GM12892 (cell line): ENCODE data around the gene HPGD.
"Not testable (repeated sequence)": the region's sequence is repeated elsewhere in the genome, so short reads cannot be mapped to it uniquely, and the experiment has no call there.

Experiments used
- DNase-seq: peaks from one replicate; pipeline ENCODE4 v3.0.0; 2011; ENCODE audit not compliant: insufficient read length
- FAIRE-seq: peaks from 2 replicates; lab custom pipeline; 2011; peaks lifted over from hg19 to GRCh38; lab: Jason Lieb, UNC
- POLR2A ChIP-seq: IDR thresholded peaks from 2 replicates; pipeline ENCODE4 v1.6.1; 2011; ENCODE audit warnings: low read depth, low read length, control low read depth
- POLR2AphosphoS5 ChIP-seq: IDR thresholded peaks from 2 replicates; pipeline ENCODE4 v1.6.1; 2011; ENCODE audit warnings: low read depth, low read length, control low read depth
- TAF1 ChIP-seq: IDR thresholded peaks from 2 replicates; pipeline ENCODE4 v1.6.1; 2011; ENCODE audit warnings: low read depth, mild to moderate bottlenecking, control low read depth, low read length, borderline replicate concordance

The HPGD gene

DNA sequence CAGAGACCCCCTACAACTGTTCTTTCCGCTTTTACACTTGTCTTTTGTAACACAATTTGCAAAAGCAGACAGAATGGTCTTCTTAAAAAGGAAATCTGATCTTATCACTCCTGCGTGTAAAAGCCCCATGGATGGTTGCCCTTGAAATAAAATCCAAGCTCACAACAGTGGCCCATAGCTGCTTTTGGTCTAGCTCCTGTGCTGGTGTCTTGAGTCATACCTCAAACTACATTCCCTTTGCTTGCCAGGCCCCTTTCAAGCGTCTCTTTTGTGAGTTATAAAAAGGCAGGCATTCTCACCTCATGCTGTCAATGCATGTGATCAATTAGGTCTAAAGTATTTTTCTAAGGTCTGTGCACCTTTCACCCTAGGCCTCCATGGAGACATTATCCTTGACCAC, 27.6 kb downstream of the HPGD start:
- DNase-seq (no peak), FAIRE-seq (no peak)
- TF ChIP-seq TAF1 (no peak), POLR2A (no peak), POLR2AphosphoS5 (no peak)

- TF ChIP-seq TAF1 (no peak), POLR2AphosphoS5 (no peak), POLR2A (no peak)
- FAIRE-seq, result no peak
- no peak for DNase-seq
Observed at GRCh38 chr4:174494146-174494545, 28.1 kb downstream of the HPGD start.

DNA sequence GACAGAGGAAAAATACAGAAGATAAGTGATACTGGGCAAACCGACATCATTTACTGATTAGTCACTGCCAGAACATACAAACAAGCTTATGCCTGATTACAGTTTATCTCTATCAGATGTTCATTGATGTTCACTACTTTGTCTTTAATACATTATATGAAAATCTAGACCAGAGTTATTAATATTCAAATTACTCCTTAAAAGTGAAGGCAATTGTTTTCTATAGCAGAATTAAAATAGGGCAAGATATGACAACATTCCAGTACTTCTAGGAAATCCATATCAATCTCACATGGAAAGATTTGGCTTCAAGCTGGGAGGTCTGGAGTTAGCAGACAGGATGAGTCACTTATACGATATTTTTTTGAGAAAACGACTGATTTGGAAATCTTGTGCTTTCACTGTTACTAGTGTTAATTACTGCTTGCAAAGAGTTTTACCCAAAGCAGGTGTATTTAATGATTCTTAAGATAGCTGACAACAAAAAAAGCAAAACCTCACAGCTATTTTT, 31.8 kb downstream of the HPGD start:
- FAIRE-seq (no peak), DNase-seq (no peak)
- no peak for TF ChIP-seq POLR2A
- no peak for TF ChIP-seq TAF1
- no peak for TF ChIP-seq POLR2AphosphoS5

- not testable (repeated sequence) for DNase-seq, FAIRE-seq
Observed at GRCh38 chr4:174488368-174488767, 33.9 kb downstream of the HPGD start.

DNA sequence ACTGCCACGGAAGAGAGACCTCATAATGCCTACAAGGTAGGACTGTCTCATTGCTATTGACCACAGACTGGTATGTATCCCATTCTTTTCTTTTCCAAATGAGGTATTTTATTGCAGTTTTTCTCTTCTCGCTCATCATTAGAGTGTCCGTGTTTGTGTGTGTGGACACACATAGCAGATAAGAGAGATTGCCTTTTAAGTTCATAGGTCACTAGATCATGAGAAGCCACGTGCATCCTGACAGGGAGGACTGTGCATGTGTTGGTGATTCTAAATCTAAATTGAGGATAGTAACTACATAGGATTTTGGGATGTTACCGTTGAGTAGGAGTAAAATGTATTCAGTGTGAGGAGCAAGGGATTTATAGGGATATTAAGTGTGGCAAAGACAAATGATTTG, 37.3 kb downstream of the HPGD start:
- TF ChIP-seq POLR2AphosphoS5 (no peak), POLR2A (no peak), TAF1 (no peak)
- FAIRE-seq (no peak), DNase-seq (no peak)

DNA sequence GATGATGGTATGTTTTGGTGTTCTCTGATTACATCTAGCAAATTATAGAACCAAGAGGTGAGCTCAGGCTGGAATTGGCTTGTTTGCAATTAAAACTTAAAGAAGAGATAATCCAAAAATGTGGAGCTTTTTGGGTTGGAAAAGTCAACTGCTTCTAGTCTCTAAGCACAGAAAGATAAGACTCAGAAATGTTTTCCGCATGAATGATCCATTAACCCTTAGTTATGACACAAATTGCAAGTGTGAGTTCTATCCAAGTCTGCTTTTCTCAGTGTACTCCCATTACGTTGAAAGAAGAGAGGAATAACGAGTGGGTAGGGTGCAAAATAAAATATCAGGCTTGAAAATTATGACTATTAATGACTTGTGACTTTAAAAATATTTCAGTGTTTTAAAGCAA, 38.5 kb downstream of the HPGD start:
- DNase-seq (no peak), FAIRE-seq (no peak)
- no peak for TF ChIP-seq POLR2AphosphoS5

DNA sequence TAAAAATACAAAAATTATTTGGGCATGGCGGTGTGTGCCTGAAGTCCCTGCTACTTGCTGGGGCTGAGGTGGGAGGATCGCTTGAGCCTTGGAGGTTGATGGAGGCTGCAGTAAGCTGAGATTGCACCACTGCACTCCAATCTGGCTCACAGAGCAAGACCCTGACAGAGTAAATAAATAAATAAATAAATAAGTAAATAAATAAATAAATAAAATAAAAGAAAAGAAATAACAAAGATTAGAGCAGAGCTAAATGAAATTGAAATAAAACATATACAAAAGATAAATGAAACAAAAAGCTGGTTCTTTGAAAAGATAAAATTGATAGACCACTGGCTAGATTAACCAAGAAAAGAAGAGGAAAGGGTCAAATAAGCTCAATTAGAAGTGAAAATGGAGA, 43.1 kb downstream of the HPGD start:
- TF ChIP-seq POLR2A (no peak), POLR2AphosphoS5 (no peak), TAF1 (no peak)
- no peak for FAIRE-seq
- no peak for DNase-seq

DNA sequence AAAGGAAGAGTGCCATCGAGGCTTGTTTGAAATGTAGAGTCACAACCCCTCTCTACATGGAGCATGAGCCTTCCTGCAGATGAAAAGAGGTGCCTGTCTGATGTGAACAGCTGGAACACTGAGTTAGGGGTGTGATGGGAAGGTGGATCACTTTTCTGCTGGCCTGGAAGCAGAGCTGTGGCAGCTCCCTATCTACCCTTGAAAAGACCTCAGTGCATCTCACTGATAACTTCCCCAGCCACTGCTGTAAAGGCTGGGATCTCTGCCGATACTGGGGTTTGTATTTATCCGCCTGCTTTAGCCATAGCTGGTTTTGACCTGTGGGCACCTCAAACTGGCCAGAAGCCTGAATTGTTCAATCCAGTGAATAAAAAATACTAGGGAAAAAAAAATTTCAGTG, 46.8 kb downstream of the HPGD start:
- TF ChIP-seq POLR2AphosphoS5 (no peak), TAF1 (no peak), POLR2A (no peak)
- no peak for DNase-seq
- no peak for FAIRE-seq

DNA sequence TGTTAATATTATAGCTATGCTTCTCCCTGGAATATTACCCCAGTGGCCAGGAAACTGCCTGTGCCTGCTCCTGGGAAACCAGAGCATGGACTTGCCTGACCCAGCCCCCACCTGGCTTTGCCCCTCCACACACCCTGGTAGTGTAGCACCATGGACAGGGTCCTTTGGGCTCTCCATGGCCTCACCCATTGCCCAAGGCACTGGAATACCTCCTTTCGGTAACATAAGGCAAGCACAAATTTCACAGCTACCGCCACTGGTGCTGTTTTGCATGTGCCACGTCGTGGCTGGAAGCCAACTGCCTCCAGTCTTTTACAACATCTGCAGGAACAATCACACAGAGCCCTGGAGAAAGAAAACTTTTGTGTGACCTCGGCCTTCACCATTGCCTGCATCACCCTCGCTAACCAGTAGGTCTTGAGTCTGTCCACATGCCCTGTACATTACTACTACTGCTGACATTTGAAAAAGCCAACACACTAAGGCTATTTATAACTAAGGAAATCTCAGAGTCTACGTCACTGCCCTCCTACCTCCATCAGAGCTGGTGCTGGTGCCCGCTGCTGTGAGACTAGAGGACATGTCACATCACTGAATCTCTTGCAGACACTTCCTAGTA, 47.7 kb downstream of the HPGD start:
- TF ChIP-seq TAF1 (no peak), POLR2A (no peak), POLR2AphosphoS5 (no peak)
- DNase-seq, result no peak
- FAIRE-seq, result no peak

DNA sequence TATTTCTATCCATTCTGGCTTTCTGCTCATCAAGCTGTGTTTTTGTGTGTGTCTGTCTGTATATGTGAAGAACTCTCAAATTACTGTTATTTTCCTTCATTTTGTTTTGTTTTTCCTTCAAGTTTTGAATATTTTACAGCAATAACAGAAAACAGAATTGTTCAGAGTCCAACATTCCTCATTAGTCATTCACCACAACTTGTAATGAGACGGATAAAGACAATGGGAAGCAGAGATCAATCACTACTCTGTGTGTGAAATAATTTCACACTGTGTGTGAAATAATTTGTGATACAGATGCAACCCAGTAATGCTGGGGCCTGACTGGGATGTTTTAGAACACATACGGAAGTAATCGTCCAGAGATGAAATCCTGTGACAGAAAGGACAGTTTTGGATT, 55.2 kb downstream of the HPGD start:
- FAIRE-seq (no peak), DNase-seq (no peak)
- TF ChIP-seq TAF1 (no peak), POLR2A (no peak), POLR2AphosphoS5 (no peak)

DNA sequence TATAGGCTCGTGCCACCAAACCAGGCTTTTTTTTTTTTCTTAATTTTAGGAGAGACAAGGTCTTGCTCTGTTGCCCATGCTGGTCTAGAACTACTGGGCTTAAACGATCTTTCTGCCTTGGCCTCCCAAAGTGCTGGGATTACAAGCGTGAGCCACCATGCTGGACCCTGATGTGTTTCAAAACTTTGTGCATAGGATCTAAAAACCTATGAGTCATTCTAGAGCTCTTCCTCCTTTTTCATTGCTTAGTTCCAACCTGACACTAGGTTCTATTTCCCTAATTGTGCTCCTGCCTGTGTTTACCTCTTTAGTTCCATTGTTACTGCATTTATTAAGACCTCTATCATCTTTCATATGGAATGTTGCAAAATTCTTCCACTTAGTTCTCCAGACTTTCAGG, 57.3 kb downstream of the HPGD start:
- FAIRE-seq (no peak), DNase-seq (no peak)
- TF ChIP-seq POLR2AphosphoS5 (no peak), TAF1 (no peak), POLR2A (no peak)

DNA sequence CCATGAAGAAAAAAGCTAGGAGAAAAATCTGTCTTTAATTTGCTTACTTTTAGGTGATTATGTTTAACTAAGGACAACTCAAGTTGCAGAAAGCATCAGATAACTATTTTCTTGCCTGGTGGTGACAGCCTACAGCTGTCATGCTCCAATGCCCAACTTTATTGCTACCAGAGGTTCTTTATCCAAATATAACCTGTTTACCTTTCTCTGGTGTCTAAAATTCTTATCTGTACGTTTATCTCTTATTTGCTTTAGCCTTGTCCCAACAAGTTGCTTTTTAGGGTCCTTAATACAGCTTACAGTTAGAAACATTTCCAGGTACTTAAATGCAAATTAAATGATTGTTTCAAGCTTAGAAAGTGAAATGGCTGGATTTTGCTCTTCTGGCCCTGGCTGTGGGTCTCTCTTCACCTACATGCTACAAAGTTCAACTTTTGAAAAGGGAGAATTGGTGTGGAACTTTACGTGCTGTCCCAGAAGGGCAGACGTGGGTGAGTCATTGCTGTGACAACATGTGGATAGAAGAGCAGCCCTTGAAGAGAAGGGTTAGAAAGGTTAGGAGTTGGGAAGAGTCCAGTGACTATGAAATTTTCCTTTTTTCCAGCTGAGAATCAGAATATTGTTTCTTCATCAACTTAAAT, 60.7 kb downstream of the HPGD start:
- no peak for FAIRE-seq
- DNase-seq, result no peak
- TF ChIP-seq POLR2AphosphoS5, result no peak
- TF ChIP-seq POLR2A, result no peak
- TF ChIP-seq TAF1, result no peak

- FAIRE-seq (no peak), DNase-seq (no peak)
- no peak for TF ChIP-seq POLR2A
- no peak for TF ChIP-seq POLR2AphosphoS5
- TF ChIP-seq TAF1, result no peak
Observed at GRCh38 chr4:174460684-174461083, 61.6 kb downstream of the HPGD start.
